ENCODE results near the gene DPYD.

Gene DPYD

GRCh38 chr1:97674517-97674916 is 246.3 kb downstream of the DPYD start:
- Histone ChIP-seq H3K4me3 (replicated peaks; ENCODE audit: low read depth, low read length) (no peak overlapping the region), H3K27me3 (replicated peaks; ENCODE audit: control insufficient read depth, insufficient read depth, low read length) (no peaks in the 10 kb centered on the region), H3K36me3 (ENCODE audit: control insufficient read depth, insufficient read depth, low read length) (no peaks in the 10 kb centered on the region)
- no peak for DNase-seq (ENCODE audit: extremely low read depth, insufficient read length)
- no peak for TF ChIP-seq CTCF (IDR thresholded peaks at IDR 0.05; ENCODE audit: insufficient read depth, low read length, poor library complexity, severe bottlenecking)

- no peak for DNase-seq (ENCODE audit: extremely low read depth, insufficient read length)
These were observed 251.9 kb downstream of the DPYD start for GRCh38 chr1:97668945-97669344.

GRCh38 chr1:97660431-97661105 is 260.3 kb downstream of the DPYD start:
- Histone ChIP-seq H3K4me3 (replicated peaks; ENCODE audit: low read depth, low read length) (no peak overlapping the region), H3K27me3 (replicated peaks; ENCODE audit: control insufficient read depth, insufficient read depth, low read length) (no peaks in the 10 kb centered on the region), H3K36me3 (ENCODE audit: control insufficient read depth, insufficient read depth, low read length) (no peaks in the 10 kb centered on the region)
- TF ChIP-seq CTCF (IDR thresholded peaks at IDR 0.05; ENCODE audit: insufficient read depth, low read length, poor library complexity, severe bottlenecking): no peak
- DNase-seq (ENCODE audit: extremely low read depth, insufficient read length): no peak

More at GRCh38 chr1:97668945-97669344, 251.9 kb downstream of the DPYD start:
- H3K27me3 ChIP-seq (replicated peaks; ENCODE audit: control insufficient read depth, insufficient read depth, low read length): no peaks in the 10 kb centered on the region
- H3K36me3 ChIP-seq (ENCODE audit: control insufficient read depth, insufficient read depth, low read length): no peaks in the 10 kb centered on the region
- no peak overlapping the region for H3K4me3 ChIP-seq (replicated peaks; ENCODE audit: low read depth, low read length)
- peak; percentile 8 for TF ChIP-seq CTCF (IDR thresholded peaks at IDR 0.05; ENCODE audit: insufficient read depth, low read length, poor library complexity, severe bottlenecking)

- no peaks in the 10 kb centered on the region for H3K27me3 ChIP-seq (replicated peaks; ENCODE audit: control insufficient read depth, insufficient read depth, low read length)
- no peaks in the 10 kb centered on the region for H3K36me3 ChIP-seq (ENCODE audit: control insufficient read depth, insufficient read depth, low read length)
- no peak overlapping the region for H3K4me3 ChIP-seq (replicated peaks; ENCODE audit: low read depth, low read length)
- no peak for TF ChIP-seq CTCF (IDR thresholded peaks at IDR 0.05; ENCODE audit: insufficient read depth, low read length, poor library complexity, severe bottlenecking)
- no peak for DNase-seq (ENCODE audit: extremely low read depth, insufficient read length)
These were observed 265.8 kb downstream of the DPYD start for GRCh38 chr1:97654876-97655585.

GRCh38 chr1:97651250-97651649 is 269.6 kb downstream of the DPYD start:
- DNase-seq (ENCODE audit: extremely low read depth, insufficient read length): no peak
- H3K36me3 ChIP-seq (ENCODE audit: control insufficient read depth, insufficient read depth, low read length): no peaks in the 10 kb centered on the region
- H3K27me3 ChIP-seq (replicated peaks; ENCODE audit: control insufficient read depth, insufficient read depth, low read length): no peaks in the 10 kb centered on the region
- H3K4me3 ChIP-seq (replicated peaks; ENCODE audit: low read depth, low read length): no peak overlapping the region
- TF ChIP-seq CTCF (IDR thresholded peaks at IDR 0.05; ENCODE audit: insufficient read depth, low read length, poor library complexity, severe bottlenecking): no peak
